PC-3 (cell line): ENCODE data around the gene FAN1. TPM values are rescaled to one million over a fixed set of nuclear protein-coding genes. Genes with fewer than 3 reads are reported as not detected.

ENCODE experiments used
- ATAC-seq: fragments of 200-7000 bp; cut with Tn5 transposase; 2 replicates; pipeline ENCODE4 v1.9.1; 2020; ENCODE audit warnings: mild to moderate bottlenecking, moderate library complexity
- BruUV-seq: library from RNA; stranded (reverse); fragments of 400-500 nt; replicated peaks from 2 replicates; lab custom pipeline; 2021; lab: Mats Ljungman, UMichigan
- CTCF ChIA-PET: fragments of 300-600 bp; sonication (Branson Sonifier 250); formaldehyde crosslinking; loops from one replicate; lab custom pipeline; 2022; ENCODE audit warnings: antibody characterized with exemption; lab: Charles Lee
- POLR2A ChIA-PET: fragments of 300-600 bp; sonication (Branson Sonifier 250); formaldehyde crosslinking; loops from one replicate; lab custom pipeline; 2022; ENCODE audit warnings: antibody characterized with exemption; ENCODE audit not compliant: unreplicated experiment; lab: Charles Lee
- DNase-seq: peaks from one replicate; pipeline ENCODE4 v3.0.0-alpha.2; 2015
- H2AFZ ChIP-seq: fragments of 300-600 bp; sonication (generic); 2 replicates; pipeline ENCODE4 v1.6.0; 2016; ENCODE audit warnings: antibody characterized with exemption, low read length
- H3F3A ChIP-seq: fragments of 300-600 bp; sonication (generic); one replicate; pipeline ENCODE4 v1.6.0; 2017; ENCODE audit warnings: antibody characterized with exemption, low read length, control low read depth, mild to moderate bottlenecking; ENCODE audit not compliant: unreplicated experiment
- H3K27ac ChIP-seq: fragments of 300-600 bp; sonication (generic); 2 replicates; pipeline ENCODE4 v1.5.1; 2016; ENCODE audit warnings: mild to moderate bottlenecking, low read length
- H3K27me3 ChIP-seq: fragments of 300-600 bp; sonication (generic); 2 replicates; pipeline ENCODE4 v1.6.1; 2016; ENCODE audit warnings: low read length, mixed read lengths
- H3K36me3 ChIP-seq: fragments of 300-600 bp; sonication (generic); 2 replicates; pipeline ENCODE4 v1.6.1; 2016; ENCODE audit warnings: low read depth, mixed run types, low read length, mixed read lengths
- H3K4me1 ChIP-seq: fragments of 300-600 bp; sonication (generic); 2 replicates; pipeline ENCODE4 v1.5.1; 2016; ENCODE audit warnings: low read length; ENCODE audit not compliant: insufficient read depth
- H3K4me2 ChIP-seq: fragments of 300-600 bp; sonication (generic); 2 replicates; pipeline ENCODE4 v1.6.0; 2016; ENCODE audit warnings: low read length
- H3K4me3 ChIP-seq: fragments of 300-600 bp; sonication (generic); 2 replicates; pipeline ENCODE4 v1.5.1; 2016; ENCODE audit warnings: mild to moderate bottlenecking, low read length, mixed read lengths
- H3K79me2 ChIP-seq: fragments of 300-600 bp; sonication (generic); 2 replicates; pipeline ENCODE4 v1.6.1; 2017; ENCODE audit warnings: low read length, mixed read lengths
- H3K9ac ChIP-seq: fragments of 300-600 bp; sonication (generic); 2 replicates; pipeline ENCODE4 v1.6.0; 2016; ENCODE audit warnings: mild to moderate bottlenecking, low read length
- H3K9me2 ChIP-seq: fragments of 300-600 bp; sonication (generic); replicated peaks from 2 replicates; pipeline ENCODE4 v1.6.1; 2016; ENCODE audit warnings: mixed run types, low read length, mixed read lengths
- H3K9me3 ChIP-seq: fragments of 300-600 bp; sonication (generic); 2 replicates; pipeline ENCODE4 v1.6.1; 2016; ENCODE audit warnings: low read length, mixed read lengths
- H4K20me1 ChIP-seq: fragments of 300-600 bp; sonication (generic); 2 replicates; pipeline ENCODE4 v1.6.1; 2016; ENCODE audit warnings: low read length, mixed read lengths
- EZH2 ChIP-seq: fragments of 300-600 bp; sonication (generic); IDR thresholded peaks from one replicate; pipeline ENCODE4 v1.6.1; 2017; ENCODE audit warnings: antibody characterized with exemption, mild to moderate bottlenecking, low read length; ENCODE audit not compliant: unreplicated experiment
- EZH2phosphoT487 ChIP-seq: fragments of 300-600 bp; sonication (generic); IDR thresholded peaks from 2 replicates; pipeline ENCODE4 v1.6.1; 2018; ENCODE audit warnings: mild to moderate bottlenecking, antibody characterized with exemption, low read length, borderline replicate concordance
- intact Hi-C: fragments of 100-400 bp; cut with micrococcal nuclease; formaldehyde crosslinking; loops from 2 replicates; pipeline ENCODE4 v1.9.0; 2023
- total RNA-seq: library from RNA; depleted of rRNA; stranded (reverse); fragments of >200 nt; gene quantifications from 2 replicates; pipeline ENCODE4 v1.2.3, GENCODE V29; 2014
- TF ChIP-seq, protein P1 (sequence below): fragments of 300-600 bp; sonication (generic); conservative IDR thresholded peaks from 2 replicates; pipeline ENCODE4 v1.5.1; 2017; ENCODE audit warnings: antibody characterized with exemption, low read depth, mild to moderate bottlenecking, low read length

The FAN1 gene
- total RNA-seq, 1 experiment from 2014 or later, result 16.4 TPM

DNA sequence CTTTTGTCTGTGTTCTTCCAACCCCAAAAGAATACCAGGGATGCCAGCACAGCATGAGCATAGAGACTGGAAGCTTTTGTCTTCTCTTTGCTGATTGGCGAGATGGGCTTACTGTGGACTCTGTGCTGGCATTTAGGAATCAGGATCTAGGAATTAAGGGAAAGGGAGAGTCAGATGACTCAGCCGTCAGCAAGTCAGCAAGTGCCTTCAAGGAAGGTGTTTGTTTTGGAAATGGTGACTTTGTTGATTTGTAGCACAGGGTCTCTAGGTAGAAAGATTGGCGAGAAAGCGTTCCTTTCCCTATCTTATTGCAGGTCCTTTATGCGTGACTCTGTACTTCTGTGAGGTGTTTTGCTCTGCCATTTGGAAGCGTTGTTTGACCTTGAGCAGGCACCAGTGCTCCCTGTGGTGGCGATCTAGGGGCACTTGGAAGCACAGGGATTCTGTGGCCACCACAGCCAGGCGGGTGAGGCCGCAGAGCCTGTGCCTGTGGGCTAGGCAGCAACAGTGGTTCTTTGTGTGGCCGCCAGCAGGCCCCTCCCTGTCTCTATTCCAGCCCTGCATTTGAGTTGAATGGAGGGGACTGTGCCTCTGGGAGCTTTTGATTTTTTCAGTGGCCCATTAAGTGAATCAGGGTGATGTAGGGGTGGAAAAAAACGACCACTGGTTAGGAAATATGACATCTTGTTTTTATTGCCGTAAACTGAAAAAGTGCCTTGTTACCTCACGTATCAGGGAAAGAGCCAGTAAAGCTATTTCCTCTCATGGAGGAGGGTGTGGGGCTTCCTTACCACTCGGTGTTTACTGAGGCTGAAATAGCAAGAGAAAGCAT, 19.0 kb downstream of the FAN1 start:
- Histone ChIP-seq H3K4me2 (no peak overlapping the region), H3K4me3 (no peak overlapping the region), H3K36me3 (peaks cover 42% of the 10 kb centered on the region; the same call in 1 of the 2 replicates), H4K20me1 (no peaks in the 10 kb centered on the region), H3F3A (no peaks in the 10 kb centered on the region), H3K79me2 (no peaks in the 10 kb centered on the region), H3K4me1 (peaks cover 10% of the 10 kb centered on the region), H3K9me3 (no peaks in the 10 kb centered on the region), H3K27ac (no peak overlapping the region), H3K9ac (no peak overlapping the region), H2AFZ (no peak overlapping the region), H3K9me2 (no peaks in the 10 kb centered on the region), H3K27me3 (no peaks in the 10 kb centered on the region)
- TF ChIP-seq, protein P1, sequence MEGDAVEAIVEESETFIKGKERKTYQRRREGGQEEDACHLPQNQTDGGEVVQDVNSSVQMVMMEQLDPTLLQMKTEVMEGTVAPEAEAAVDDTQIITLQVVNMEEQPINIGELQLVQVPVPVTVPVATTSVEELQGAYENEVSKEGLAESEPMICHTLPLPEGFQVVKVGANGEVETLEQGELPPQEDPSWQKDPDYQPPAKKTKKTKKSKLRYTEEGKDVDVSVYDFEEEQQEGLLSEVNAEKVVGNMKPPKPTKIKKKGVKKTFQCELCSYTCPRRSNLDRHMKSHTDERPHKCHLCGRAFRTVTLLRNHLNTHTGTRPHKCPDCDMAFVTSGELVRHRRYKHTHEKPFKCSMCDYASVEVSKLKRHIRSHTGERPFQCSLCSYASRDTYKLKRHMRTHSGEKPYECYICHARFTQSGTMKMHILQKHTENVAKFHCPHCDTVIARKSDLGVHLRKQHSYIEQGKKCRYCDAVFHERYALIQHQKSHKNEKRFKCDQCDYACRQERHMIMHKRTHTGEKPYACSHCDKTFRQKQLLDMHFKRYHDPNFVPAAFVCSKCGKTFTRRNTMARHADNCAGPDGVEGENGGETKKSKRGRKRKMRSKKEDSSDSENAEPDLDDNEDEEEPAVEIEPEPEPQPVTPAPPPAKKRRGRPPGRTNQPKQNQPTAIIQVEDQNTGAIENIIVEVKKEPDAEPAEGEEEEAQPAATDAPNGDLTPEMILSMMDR, result no peak
- TF ChIP-seq EZH2 (no peak), EZH2phosphoT487 (no peak)
- CTCF ChIA-PET, result no interaction called here
- intact Hi-C loops, result no loop called here
- POLR2A ChIA-PET, result no interaction called here
- ATAC-seq (peak; percentile 87), DNase-seq (peak; percentile 48)
- no TSS peak for BruUV-seq

DNA sequence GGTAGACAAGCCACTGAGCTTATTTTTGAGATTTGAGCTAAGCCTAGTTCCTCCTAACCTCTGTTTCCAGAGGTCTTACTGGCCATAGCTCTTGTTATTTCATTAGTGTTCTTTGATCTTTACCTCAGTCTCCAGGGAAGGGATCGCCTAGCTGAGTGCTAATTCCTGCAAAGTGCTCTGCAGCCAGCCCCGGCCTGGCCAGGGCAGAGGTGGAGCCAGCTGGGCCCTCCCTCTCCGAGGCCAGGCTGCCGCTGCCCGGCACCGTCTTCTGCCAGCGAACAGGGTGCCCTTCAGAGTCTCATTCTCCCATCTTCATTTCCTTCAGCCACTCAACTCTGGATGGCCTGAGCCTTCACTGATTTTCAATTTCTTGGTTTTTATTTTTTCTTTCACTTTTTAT, 19.7 kb downstream of the FAN1 start:
- DNase-seq, result no peak
- Histone ChIP-seq H3K9ac (no peak overlapping the region), H3F3A (no peaks in the 10 kb centered on the region), H3K4me2 (no peak overlapping the region), H3K9me2 (no peaks in the 10 kb centered on the region), H3K27me3 (no peaks in the 10 kb centered on the region), H3K4me1 (peaks cover 10% of the 10 kb centered on the region), H3K27ac (no peak overlapping the region), H3K79me2 (no peaks in the 10 kb centered on the region), H3K9me3 (no peaks in the 10 kb centered on the region), H2AFZ (no peak overlapping the region), H4K20me1 (no peaks in the 10 kb centered on the region), H3K36me3 (peaks cover 36% of the 10 kb centered on the region; the same call in 1 of the 2 replicates), H3K4me3 (no peak overlapping the region)
- no peak for ATAC-seq
- intact Hi-C loops, result no loop called here
- ChIA-PET POLR2A (no interaction called here), CTCF (no interaction called here)
- TF ChIP-seq, protein P1, result no peak
- BruUV-seq, result no TSS peak

DNA sequence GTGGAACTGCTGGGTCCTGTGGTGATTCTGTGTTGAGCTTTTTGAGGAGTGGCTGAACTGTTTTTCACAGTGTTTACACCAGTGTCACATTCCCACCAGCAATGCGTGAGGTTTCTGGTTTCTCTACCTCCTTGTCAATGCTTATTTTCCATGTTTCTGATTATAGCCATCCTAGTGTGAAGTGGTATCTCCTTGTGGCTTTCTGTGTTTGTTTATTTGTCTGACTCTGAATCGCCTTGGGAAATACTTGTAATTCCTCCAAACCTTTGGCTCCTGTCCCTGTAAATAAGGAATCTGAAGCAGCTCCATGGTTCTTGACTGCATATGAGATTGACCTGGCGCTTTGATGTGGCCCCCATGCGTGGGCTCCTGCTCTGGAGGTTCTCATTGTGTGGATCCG, 20.6 kb downstream of the FAN1 start:
- H3K4me3 ChIP-seq, result no peak overlapping the region
- DNase-seq (no peak), ATAC-seq (no peak)
- ChIA-PET POLR2A (no interaction called here), CTCF (no interaction called here)
- H3K9me2 ChIP-seq, result no peaks in the 10 kb centered on the region
- H3K9me3 ChIP-seq, result no peaks in the 10 kb centered on the region
- no TSS peak for BruUV-seq
- no peaks in the 10 kb centered on the region for H3F3A ChIP-seq
- no peak overlapping the region for H3K27ac ChIP-seq
- H3K36me3 ChIP-seq, result peaks cover 39% of the 10 kb centered on the region; the same call in 1 of the 2 replicates
- TF ChIP-seq EZH2phosphoT487, result no peak
- TF ChIP-seq, protein P1, result no peak
- no peak for TF ChIP-seq EZH2
- H3K27me3 ChIP-seq, result no peaks in the 10 kb centered on the region
- no peaks in the 10 kb centered on the region for H3K79me2 ChIP-seq
- H3K4me2 ChIP-seq, result no peak overlapping the region
- H2AFZ ChIP-seq, result no peak overlapping the region
- H4K20me1 ChIP-seq, result no peaks in the 10 kb centered on the region
- H3K9ac ChIP-seq, result no peak overlapping the region
- intact Hi-C loops, result no loop called here
- peaks cover 10% of the 10 kb centered on the region for H3K4me1 ChIP-seq
